GM21367 (cell line): ENCODE data around the gene CPEB3.

Experiments used
- ATAC-seq: cut with Tn5 transposase; IDR thresholded peaks from one replicate; pipeline ENCODE4 v1.9.1; 2021; ENCODE audit not compliant: unreplicated experiment

The CPEB3 gene

DNA sequence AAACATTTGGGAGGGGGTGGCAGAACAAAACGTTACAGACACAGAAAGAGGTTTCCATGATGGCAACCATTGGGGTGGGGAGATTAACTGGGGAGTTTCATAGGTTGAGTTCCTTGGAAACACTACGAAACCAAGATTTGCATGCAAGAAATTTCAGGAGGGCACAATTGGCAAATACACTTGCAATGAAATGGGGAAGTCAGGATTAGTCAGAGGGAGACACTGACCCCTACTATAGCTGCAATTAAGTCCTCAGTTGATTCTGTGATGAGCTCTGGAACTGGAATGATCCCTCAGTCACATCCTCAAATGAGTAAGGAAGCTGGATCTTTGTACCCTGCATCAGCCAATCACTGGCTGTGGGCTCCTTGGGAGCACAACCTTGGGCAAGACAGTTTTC lies 22.1 kb downstream of the CPEB3 start:
- no peak for ATAC-seq

DNA sequence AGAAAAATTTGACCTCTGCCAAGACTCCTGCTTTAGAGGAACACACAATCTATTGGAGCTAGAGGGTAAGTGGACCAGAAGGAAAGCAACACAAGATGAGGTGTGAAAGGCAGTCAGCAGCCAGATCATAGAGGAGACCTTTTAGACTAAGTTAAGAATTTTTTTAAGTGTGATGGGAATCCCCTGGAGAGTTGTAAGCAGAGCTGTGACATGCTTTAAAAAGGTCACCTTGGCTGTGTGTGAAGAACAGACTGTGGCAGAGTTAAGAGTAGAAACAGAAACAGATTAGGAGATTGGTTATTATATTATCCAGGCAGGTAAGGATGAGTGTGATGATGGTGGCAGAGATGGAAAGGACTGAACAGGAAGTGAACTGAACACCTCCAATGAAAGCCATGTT lies 23.5 kb downstream of the CPEB3 start:
- no peak for ATAC-seq

- no peak for ATAC-seq
Observed at GRCh38 chr10:92265687-92266258, 25.1 kb downstream of the CPEB3 start.

- ATAC-seq = no peak
Observed at GRCh38 chr10:92264249-92264648, 26.6 kb downstream of the CPEB3 start.

- no peak for ATAC-seq
Observed at GRCh38 chr10:92263396-92263795, 27.5 kb downstream of the CPEB3 start.

- no peak for ATAC-seq
Observed at GRCh38 chr10:92248566-92248965, 42.3 kb downstream of the CPEB3 start.

- no peak for ATAC-seq
Observed at GRCh38 chr10:92244796-92245195, 46.1 kb downstream of the CPEB3 start.

DNA sequence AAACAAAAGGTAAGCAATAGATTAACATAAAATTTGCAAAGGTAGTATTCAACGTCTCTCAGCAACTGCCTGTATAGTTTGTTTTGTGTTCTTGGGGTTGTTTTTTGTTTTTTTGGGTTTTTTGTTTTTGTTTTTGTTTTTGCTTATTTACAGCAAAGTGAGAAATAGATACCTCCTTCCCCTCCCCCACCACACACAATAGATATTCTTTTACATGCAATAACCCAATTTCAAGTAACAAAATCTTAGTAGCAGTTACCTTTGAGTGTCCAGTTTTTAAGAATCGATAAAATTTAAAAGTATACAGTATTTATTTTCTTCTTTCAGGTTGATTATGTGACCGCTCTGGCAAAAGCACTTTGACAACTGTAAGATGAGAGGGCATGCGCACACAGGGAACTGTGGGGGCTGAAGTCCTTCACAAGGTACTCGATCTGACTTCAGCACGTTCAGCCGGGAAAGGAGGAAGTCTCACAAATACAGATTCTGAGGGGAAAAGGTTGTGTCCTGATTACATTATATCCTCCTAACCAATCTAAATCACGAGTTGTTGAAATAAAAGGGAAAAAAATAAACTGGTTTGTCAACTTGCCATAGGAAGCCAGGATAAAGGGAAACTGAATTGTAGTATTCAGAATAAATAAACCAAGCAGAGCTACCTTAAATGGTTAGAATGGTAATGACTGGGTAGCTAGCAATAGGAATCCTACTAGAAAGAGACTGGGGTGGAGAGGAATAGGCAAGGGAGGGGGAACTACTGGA lies 47.8 kb downstream of the CPEB3 start:
- peak; percentile 37 for ATAC-seq

DNA sequence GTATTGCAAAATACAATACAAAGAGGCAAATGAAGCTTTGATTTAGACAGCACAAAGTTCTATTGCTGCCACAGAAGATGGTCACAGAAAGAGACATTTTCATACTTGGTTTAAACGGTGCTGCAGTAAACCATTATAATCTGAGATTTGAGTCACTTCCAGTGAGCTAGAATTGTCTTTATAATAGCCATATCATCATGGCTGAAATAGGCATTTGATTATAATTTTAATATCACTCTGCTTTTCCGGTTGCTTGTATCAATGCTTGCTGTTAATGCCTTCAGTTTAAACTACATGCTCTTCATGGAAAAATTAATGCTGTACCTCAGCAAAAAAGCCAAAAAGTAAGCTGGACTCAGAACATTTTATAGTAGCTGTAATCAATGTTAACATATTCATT lies 48.5 kb downstream of the CPEB3 start:
- no peak for ATAC-seq

DNA sequence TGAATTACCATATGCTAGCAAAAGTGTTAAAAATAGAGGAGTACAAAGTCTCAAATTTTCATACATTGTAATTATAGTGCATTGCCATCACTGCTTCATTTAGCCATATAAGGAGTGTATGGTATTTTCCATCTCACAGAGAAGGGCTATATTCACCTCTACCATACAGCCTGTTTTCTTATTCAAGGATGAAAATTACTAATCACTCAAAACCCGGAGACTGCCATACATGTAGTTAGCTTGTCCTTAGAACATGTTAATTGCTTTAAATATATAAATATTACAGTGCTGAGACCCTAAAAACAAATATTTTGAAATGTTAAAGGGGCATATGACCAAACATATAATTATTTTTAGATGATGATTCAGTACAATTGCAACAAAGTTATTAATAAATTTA lies 49.4 kb downstream of the CPEB3 start:
- ATAC-seq = no peak

DNA sequence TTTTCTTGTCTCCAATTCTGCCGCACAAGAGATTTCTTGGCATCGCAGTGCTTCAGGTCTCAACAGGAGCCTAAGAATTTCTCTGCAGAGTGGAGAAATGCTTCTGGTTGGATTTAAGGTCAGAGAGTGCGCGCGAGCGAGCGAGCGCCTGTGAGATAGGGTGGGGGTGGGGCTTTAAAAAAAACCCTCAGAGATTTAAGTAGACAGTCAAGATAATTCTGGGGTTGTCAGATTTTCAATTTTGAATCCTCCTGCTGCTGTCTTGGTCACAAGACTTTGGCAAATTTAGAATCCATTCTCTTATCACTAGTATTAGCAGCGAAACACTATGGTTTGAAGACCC lies 49.7 kb downstream of the CPEB3 start:
- no peak for ATAC-seq

DNA sequence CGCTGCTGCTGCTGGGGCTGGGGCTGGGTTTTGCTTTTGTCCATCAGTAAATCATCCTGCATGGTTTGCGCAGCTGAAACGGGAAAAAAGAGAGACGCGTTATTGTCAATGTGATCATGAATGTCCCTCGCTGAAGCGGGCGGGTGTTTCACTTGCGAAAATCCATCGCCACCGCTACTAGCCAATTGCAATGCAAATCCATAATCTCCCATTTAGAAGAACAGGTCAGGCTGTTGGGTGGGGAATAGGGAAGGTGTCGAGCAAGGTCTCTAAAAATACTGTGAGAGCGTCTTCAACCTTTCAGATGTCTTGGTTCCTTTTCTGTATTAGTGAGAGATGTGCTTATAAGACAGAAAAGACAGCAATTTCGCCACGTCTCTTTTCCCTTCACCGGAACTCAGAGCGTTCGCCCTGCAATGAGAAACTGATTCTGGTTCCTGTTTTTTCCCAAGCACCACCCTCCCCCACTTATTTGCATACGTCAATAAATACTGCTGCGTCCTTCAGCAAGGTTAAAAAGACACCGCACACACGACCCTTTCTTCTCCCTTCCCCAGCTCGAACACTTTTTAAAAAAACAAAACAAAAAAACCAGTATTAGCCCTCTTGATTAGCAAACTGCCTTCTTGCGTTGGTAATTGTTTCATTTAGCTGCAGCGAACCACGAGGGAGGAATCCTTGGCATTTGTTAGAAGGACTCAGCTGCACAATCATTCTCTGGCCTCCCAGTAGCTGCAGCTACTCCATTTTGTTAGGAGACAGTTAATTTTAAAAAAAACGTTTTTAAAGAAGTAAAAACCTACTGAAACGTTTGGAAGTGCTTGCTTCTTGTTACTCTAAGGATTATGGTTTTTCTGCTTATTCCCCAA lies 50.4 kb downstream of the CPEB3 start:
- ATAC-seq = peak; percentile 55

DNA sequence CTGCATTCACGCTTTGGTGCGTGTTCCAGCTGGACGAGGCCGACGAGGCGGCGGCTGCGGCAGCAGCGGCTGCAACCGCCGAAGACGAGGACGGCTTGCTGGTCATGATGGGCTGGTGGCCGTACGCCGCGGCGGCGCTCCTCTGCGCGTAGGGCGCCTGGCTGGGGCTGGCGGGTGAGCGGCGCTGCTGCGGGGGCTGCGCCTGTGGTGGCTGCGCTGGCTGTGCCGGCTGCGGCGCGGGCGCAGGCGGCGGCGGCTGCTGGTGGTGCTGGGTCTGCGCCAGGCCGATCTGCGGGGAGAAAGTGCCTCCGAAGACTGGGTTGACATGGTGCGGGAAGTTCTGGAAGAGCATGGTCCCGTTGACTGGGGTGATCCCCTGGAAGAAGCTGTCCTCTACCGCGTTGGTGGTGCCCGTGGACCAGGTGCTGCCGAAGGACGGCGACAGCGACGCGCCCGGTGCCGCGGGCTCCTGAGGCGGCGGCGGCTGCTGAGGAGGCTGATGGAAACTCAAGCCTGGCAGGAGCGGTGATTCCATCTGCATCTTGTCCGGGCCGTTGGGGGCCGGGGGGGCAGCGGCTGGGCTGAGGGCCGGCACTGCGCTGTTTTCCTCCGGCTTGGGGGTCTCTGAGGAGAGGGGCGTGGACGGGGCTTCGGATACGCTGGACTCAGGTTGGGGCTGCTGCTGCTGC lies 51.1 kb downstream of the CPEB3 start:
- ATAC-seq = no peak

DNA sequence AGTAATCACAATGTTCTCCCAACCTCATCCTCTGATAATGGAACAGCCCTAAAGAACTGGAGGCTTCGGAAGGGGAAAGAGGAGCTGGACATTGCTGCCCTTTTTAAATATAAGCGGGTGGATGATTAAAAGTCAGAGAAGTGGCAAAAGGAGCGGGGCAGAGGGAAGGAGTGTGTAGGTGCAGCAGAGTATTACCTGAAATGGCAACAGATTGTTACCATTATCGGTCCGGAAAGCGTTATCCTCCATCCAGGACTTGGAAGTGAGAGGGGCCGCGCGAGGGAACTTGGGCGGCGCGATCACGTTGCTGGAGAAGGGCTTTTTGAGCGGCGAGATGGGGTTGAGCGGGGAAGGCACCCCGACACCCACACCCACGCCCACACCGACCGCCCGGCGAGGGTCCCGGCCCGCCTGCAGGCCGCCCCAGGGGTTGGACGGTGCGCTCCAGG lies 51.7 kb downstream of the CPEB3 start:
- no peak for ATAC-seq

DNA sequence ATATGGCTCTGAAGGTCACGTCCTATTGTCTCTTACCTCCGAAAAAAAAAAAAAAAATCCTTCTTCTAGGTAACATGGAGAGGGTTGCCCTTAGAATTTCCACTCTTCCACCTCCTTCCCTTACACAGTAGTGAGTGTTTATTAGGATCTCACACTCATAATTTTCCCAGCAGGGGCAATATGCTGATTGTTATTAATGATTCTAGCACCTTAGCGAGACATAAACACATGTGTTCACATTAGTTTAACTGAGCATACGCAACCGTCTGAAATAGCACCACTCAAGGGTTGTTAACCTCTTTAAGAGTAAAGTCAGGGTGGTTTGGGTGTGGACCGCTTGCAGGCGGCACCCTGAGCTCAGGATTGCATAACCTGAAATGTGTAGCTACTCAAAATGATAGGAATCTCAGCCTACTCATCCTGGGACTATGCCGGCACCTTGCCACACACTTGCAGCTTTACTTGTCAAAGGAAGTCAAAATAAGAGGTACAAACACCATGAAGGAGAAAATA lies 52.2 kb downstream of the CPEB3 start:
- no peak for ATAC-seq

- ATAC-seq = no peak
Observed at GRCh38 chr10:92238054-92238585, 52.8 kb downstream of the CPEB3 start.

- no peak for ATAC-seq
Observed at GRCh38 chr10:92231196-92231595, 59.7 kb downstream of the CPEB3 start.

DNA sequence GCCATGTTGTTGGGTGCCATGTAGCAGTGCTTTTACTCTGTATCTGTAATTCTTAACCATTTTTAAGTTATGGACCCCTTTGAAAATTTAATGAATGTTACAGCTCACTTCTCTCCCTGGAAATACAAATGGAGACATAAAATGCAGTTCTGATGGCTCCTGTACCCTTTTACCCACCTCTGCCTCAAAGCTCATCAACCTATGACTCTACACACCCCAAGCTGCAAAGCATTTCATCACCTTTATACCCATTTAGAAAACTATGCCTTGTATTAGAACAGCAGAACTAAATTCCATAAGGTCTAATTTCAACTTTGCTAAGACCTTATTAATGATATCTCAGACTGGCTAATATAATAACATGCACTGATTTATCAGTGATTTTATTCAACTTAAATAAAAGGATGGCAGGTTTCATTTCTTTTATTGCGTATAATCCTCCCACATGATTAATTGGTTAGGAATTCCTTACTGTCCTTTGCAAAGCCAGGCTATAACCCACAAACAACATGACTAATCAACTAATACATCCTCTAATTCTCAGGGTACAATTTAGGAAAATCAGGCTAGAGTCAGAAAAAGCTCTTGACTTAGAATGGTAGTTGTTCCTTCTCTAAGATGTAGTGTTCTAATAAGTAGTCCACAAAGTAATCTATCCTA lies 68.1 kb downstream of the CPEB3 start:
- no peak for ATAC-seq

- ATAC-seq = no peak
Observed at GRCh38 chr10:92219559-92219958, 71.3 kb downstream of the CPEB3 start.

DNA sequence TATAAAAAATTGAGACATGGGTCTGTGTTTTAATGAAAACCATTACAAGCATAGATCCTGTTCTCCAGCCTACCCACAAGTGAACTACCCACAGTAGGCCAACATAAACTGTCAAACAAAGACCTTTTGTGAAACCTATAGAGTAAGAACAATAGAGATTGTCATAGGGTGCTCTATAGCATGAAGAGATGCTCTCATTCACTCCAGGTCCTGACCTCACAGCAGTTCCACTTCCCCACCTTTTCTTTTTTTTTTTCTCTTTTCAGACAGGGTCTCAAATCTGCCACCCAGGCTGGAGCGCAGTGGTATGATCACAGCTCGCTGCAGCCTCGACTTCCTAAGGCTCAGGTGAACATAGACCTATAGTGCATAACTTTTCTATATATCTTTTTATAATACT lies 72.3 kb downstream of the CPEB3 start:
- no peak for ATAC-seq
